Activated T-cell treated with anti-CD3 and anti-CD28 coated beads, Interleukin-2, amount 50 U/mL, for 4 hours (primary cell): ENCODE results near the gene ERC1. TPM values are rescaled to one million over a fixed set of nuclear protein-coding genes. Genes with fewer than 3 reads are reported as not detected.

Experiments
- ATAC-seq, 2 donors: fragments of 200-7000 bp; cut with Tn5 transposase; one replicate each; pipeline ENCODE4 v1.10.0; 2021
- DNase-seq: peaks from one replicate; pipeline ENCODE4 v3.0.0-alpha.2; 2020
- H3K27me3 Mint-ChIP-seq: one replicate; pipeline ENCODE4 v1.8.0; 2021; ENCODE audit warnings: low read depth, mixed read lengths
- H3K36me3 Mint-ChIP-seq: one replicate; pipeline ENCODE4 v1.8.0; 2022; ENCODE audit warnings: mixed read lengths; ENCODE audit not compliant: insufficient read depth
- H3K4me1 Mint-ChIP-seq: one replicate; pipeline ENCODE4 v1.8.0; 2021; ENCODE audit warnings: low read depth, mixed read lengths
- H3K4me3 Mint-ChIP-seq: one replicate; pipeline ENCODE4 v1.8.0; 2021; ENCODE audit warnings: mild to moderate bottlenecking, moderate library complexity, mixed read lengths
- H3K9me3 Mint-ChIP-seq: one replicate; pipeline ENCODE4 v1.8.0; 2021; ENCODE audit warnings: mixed read lengths
- total RNA-seq, 3 donors: library from RNA; stranded (reverse); gene quantifications; one replicate each; pipeline ENCODE4 v1.2.1, GENCODE V29; 2021

The ERC1 gene
- total RNA-seq, 3 donors from 2014 or later, result 18.7 to 21.9 (median 20.6) TPM

DNA sequence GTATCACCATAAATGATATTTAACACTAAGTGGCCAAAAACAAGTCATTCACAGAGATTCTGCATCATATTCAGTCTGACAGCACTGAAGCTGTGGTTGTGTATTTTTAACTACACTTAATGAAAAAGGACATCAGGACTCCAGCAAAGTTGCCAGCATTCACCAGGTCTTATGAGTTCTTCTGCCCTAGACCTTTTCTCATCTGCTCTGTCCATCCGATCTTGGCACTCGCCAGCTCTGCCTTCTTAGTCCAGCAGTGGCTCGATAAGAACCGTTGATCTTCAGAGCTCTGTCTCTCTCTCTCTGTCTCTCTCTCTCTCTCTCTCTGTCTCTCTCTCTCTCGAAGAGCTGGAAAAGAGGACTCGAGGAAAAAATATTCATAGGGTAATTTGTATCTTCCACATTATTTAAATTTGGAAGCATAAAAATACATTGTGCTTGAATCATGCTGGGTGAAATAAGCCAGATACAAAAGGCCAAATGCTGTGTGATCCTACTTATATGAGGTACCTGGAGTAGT, 371.2 kb downstream of the ERC1 start:
- no peak overlapping the region for H3K4me3 Mint-ChIP-seq

DNA sequence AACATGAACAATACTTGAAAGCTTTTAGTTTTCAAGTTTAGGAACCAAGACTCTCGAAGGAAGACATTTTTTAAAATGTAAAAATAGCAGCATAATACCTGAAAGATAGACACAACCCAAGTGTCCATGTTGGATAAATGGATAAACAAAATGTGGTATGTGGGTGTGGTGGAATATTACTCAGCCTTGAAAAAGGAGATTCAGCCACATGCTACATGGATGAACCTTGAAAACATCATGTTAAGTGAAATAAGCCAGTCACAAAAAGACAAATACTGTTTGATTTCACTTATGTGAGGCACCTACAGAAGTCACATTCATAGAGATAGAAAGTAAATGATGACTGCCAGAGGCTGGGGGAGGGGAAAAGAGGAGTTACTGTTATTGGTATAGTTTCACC, 374.7 kb downstream of the ERC1 start:
- peaks cover 15% of the 10 kb centered on the region for H3K36me3 Mint-ChIP-seq
- no peak for DNase-seq
- ATAC-seq, result no peak
- no peaks in the 10 kb centered on the region for H3K27me3 Mint-ChIP-seq
- H3K4me1 Mint-ChIP-seq, result no peaks in the 10 kb centered on the region
- peaks cover 5% of the 10 kb centered on the region for H3K9me3 Mint-ChIP-seq
- no peak overlapping the region for H3K4me3 Mint-ChIP-seq

More for the DNA sequence above, 371.2 kb downstream of the ERC1 start:
- Mint-ChIP-seq H3K4me1 (no peaks in the 10 kb centered on the region), H3K9me3 (peaks cover 5% of the 10 kb centered on the region), H3K27me3 (no peaks in the 10 kb centered on the region), H3K36me3 (peaks cover 12% of the 10 kb centered on the region)
- no peak for DNase-seq
- no peak for ATAC-seq

DNA sequence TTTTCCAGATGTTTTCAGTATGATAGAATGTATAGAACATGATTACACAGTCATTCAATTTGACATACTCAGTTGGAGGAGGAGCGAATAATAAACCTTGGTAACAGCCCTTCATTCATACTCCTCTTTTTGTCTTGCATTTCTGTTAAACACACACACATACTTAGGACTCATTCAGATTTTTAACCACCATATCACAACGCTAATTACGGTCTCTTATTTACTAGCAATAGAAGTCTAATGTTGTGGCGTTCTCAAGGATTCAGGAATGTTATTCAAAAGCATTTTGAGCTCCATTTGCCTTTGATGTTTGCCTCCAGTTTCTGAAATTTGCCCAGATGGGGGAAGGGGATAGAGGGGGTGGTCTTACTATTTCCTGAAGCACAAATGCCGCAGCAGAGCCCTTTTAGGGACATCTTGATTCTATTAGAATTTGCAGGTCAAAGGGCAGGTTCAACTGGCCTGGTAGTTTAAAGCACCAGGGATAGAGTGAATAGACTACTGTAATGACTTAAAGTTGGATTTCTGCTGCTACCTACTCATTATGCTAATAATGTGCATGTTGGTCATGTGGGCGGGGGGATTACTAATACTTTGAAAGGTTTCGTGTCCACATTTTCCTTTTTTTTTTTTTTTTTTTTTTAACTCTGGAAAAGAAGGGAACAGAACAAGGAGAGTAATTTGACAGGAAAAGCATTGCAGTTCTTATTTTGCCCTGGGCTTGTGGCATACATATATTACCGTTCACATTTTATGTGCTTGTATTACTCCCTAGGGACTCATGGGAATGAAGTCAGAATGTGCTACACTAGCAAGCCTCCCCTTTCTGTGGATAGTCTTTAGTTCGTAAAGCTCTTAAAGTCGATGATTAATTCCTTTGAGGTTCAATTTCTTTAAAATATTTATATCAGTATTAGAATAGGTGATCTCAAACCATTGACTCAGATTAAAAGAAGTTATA, 376.6 kb downstream of the ERC1 start:
- H3K27me3 Mint-ChIP-seq, result no peaks in the 10 kb centered on the region
- no peak overlapping the region for H3K4me3 Mint-ChIP-seq
- no peaks in the 10 kb centered on the region for H3K4me1 Mint-ChIP-seq
- ATAC-seq, result no peak
- H3K9me3 Mint-ChIP-seq, result peaks cover 5% of the 10 kb centered on the region
- no peak for DNase-seq
- peaks cover 24% of the 10 kb centered on the region for H3K36me3 Mint-ChIP-seq

DNA sequence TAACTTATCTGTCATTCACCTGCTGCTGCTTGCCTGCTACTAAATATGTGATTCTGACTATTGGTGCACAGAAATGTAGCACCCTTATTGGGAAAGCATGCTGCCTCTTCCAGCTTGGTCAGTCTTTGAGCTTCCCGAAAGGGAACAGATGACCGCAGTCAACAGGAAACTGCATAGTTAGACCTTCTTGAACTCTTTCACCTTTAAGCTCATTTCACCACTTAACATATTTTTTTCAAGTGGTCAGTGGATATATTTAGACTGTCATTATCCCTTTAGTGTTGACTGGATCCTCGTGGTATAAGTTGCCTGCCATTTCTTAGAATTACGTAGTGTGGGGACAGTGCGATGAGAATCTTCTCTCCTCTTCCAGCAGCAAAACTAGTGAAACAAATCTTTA, 378.4 kb downstream of the ERC1 start:
- DNase-seq (no peak), ATAC-seq (no peak)
- H3K9me3 Mint-ChIP-seq, result peaks cover 5% of the 10 kb centered on the region
- H3K27me3 Mint-ChIP-seq, result no peaks in the 10 kb centered on the region
- peaks cover 25% of the 10 kb centered on the region for H3K36me3 Mint-ChIP-seq
- H3K4me1 Mint-ChIP-seq, result no peaks in the 10 kb centered on the region
- no peak overlapping the region for H3K4me3 Mint-ChIP-seq

DNA sequence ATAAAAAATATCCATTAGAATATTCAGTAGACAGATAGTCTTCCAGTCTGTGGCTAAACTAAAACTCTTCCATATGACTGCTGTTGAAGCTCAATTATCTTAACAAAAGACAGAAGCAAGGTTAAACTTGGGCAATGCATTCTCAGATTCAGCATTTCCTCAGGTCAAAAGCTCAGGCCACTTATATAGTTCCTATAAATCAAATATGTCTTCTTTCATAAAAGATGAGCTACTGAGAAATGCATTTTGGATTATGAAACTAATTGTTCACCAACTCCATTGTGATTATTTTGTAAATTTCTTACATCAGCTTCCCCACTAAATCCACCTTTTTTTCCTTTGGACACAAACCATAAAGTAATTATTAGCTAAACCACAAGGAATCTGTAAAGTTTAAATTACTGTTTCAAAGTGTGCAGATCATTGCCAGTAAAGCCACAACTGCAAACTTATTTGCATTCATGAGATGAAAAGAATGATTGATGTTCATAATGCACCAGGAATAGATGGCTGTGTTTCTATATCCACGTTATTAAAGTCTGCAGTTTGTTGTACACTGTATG, 379.0 kb downstream of the ERC1 start:
- H3K4me1 Mint-ChIP-seq, result no peaks in the 10 kb centered on the region
- H3K4me3 Mint-ChIP-seq, result no peak overlapping the region
- DNase-seq (no peak), ATAC-seq (no peak)
- H3K27me3 Mint-ChIP-seq, result no peaks in the 10 kb centered on the region
- peaks cover 4% of the 10 kb centered on the region for H3K9me3 Mint-ChIP-seq
- peaks cover 22% of the 10 kb centered on the region for H3K36me3 Mint-ChIP-seq

DNA sequence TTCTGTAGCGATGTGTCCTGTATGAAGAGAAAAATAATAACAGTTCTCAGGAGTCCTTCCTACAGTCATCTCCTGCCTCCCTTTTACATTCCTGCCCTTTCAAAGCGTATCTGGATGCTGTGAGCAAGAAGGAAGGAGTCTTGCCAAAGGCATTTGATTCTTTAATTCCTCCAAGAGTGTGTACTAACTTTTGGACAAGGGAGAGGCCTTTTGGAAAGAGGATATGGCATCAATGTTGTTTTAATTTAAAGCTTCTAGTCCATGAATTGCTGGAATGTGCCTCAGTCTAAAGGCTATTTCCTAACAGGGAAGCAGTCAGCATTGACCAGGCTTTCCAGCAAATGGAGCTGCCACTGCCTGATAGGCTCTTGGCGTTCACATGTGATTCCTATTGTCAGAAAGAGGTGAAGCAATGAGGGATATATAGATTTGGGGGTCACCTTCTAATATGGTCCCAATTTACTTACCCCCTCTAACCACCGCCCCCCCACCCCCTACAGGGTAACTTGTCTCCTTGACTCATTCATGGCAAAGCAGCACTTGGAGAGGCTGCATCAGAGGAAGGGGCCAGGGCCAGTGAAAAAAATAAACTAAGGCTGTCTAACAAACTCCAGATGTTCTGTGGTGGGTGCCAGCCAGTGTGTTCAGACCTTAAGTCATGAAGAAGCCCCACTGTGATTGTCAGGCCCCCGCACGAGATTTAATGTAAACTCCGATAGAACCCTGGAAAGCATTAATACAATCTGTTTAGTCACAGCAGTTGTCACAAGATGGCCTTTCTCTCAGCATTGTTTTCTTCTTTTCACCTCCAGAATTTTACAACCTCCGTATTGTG, 383.1 kb downstream of the ERC1 start:
- Mint-ChIP-seq H3K4me1 (no peaks in the 10 kb centered on the region), H3K4me3 (no peak overlapping the region), H3K27me3 (no peaks in the 10 kb centered on the region), H3K9me3 (no peaks in the 10 kb centered on the region), H3K36me3 (peaks cover 33% of the 10 kb centered on the region)
- ATAC-seq (no peak), DNase-seq (no peak)

DNA sequence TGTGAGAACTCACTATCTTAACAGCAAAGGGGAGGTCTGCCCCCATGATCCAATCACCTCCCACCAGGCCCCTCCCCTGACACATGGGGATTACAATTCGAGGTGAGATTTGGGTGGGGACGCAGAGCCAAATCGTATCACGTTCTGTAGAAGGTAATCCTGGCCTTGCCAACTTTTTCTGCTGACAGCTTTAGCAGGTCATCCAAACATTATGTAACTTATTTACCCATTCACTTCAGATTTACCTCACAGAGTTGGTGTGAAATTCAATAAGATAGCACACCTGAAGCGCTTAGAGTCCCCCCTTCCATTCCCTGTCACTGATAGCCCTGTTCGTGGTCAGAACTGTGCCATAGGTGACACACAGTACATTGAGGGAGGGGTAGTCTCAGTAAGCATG, 384.3 kb downstream of the ERC1 start:
- ATAC-seq (no peak), DNase-seq (no peak)
- no peak overlapping the region for H3K4me3 Mint-ChIP-seq
- H3K27me3 Mint-ChIP-seq, result no peaks in the 10 kb centered on the region
- H3K4me1 Mint-ChIP-seq, result no peaks in the 10 kb centered on the region
- H3K9me3 Mint-ChIP-seq, result no peaks in the 10 kb centered on the region
- peaks cover 37% of the 10 kb centered on the region for H3K36me3 Mint-ChIP-seq

DNA sequence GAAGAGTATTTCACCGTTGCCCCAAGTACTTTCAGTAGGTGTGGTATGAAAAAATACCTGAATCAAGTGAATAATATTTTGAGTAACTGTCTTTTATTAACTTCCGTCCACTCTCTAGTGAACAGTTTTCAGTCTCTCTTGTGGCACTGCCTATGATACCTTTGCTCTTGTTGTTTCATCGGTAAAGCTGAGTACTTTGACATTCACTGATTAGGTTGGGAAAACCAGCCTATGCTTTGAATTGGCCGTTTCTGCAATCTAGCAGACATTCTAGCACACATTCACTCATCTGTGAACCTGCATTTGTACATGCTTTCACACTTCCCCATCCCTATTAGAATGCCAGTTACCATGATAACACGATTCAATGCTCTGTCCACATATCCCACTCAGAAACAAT, 386.1 kb downstream of the ERC1 start:
- no peaks in the 10 kb centered on the region for H3K4me1 Mint-ChIP-seq
- DNase-seq, result no peak
- no peak overlapping the region for H3K4me3 Mint-ChIP-seq
- ATAC-seq, result no peak
- H3K27me3 Mint-ChIP-seq, result no peaks in the 10 kb centered on the region
- H3K9me3 Mint-ChIP-seq, result no peaks in the 10 kb centered on the region
- H3K36me3 Mint-ChIP-seq, result peaks cover 34% of the 10 kb centered on the region

DNA sequence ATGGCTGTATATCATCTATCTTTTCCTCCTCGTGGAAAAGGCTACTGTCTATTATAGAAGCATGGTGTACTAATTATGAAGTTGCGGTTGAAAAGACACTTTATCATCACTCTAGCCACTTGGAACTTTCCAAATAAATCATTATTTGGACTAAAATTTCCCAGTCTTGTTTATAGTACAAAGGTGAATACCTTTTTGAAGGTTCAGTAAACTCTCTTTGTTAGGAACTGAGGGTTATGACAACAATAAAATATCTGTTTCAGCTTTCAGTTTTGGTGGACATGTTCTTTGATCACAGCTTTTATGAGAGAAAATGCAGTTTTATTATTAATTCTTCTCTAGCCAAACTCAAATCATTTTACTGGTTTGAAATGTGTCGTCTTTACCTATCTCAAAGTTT, 386.7 kb downstream of the ERC1 start:
- Mint-ChIP-seq H3K9me3 (no peaks in the 10 kb centered on the region), H3K4me1 (no peaks in the 10 kb centered on the region), H3K36me3 (peaks cover 30% of the 10 kb centered on the region), H3K27me3 (no peaks in the 10 kb centered on the region), H3K4me3 (no peak overlapping the region)
- DNase-seq, result no peak
- ATAC-seq, result no peak

DNA sequence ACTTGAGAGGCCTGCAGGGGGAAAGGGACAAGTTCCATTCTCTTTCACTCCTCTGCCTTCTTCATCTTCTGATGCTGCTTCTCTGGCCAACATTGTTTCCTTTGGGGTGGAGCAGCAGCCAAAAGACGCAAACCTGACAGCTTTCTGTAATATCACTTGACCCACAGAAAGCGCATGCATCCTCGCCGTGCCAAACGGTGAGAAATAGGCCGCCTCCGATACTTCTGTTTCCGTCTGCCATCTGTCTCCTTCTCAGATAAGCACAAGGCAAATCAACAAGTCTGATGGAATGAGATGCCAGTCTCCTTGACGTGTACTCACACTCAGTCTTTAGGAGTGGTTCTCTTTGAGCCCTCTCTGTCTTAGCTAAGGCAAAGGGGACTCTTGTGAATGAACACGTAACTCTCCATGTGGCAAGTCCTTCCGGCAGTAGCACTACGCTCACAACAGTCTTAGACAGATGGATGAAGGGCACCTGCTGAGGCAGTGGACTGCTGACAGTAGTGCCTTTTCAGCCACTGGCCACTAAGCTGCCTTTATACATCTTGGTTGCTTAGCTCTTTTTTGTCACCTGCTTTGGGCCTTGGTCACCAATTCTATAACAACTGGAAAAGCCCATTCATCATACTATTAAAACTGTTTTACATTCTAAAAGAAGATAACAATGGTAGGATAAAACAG, 389.3 kb downstream of the ERC1 start:
- H3K27me3 Mint-ChIP-seq, result no peaks in the 10 kb centered on the region
- no peak overlapping the region for H3K4me3 Mint-ChIP-seq
- no peaks in the 10 kb centered on the region for H3K9me3 Mint-ChIP-seq
- DNase-seq (no peak), ATAC-seq (no peak)
- H3K36me3 Mint-ChIP-seq, result peaks cover 23% of the 10 kb centered on the region
- H3K4me1 Mint-ChIP-seq, result no peaks in the 10 kb centered on the region

DNA sequence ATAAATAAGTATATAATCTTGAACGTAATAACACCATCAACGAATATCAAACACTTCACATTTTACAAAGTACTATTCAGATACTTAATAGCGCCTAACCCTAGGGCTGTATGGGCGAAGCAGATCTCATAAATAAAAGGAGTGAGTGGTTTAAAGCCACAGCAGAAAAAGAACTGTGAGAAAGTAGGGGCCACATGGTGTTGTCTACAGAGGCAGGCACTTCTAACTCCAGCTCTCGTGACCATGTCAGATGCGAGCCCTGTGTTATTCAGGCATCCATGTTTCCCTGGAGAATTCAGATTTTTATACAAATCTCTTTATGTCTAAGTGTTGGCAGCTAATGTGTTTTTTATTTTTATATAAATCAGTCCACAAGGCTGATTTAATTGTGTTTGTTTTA, 391.1 kb downstream of the ERC1 start:
- Mint-ChIP-seq H3K4me3 (no peak overlapping the region), H3K9me3 (no peaks in the 10 kb centered on the region), H3K4me1 (no peaks in the 10 kb centered on the region), H3K36me3 (peaks cover 18% of the 10 kb centered on the region), H3K27me3 (no peaks in the 10 kb centered on the region)
- no peak for ATAC-seq
- DNase-seq, result no peak

DNA sequence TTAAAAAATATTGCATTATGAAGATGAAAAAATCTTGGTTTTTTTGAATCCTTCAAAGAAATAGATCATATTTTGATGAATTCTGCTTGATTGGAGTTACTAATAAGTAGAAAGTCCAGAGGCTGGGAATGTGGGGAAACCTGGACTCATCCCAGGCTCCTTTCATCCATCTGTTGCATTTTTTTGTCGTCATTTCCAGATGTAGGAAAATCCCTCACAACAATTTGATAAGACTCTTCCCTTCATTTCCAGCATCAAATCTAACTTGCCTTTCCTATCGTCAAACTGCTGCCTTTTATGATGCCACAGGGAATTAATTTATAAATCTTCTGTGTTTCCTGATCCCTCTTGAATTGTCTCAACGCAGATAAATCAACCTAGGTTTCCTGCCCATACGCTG, 391.8 kb downstream of the ERC1 start:
- DNase-seq (no peak), ATAC-seq (no peak)
- H3K27me3 Mint-ChIP-seq, result no peaks in the 10 kb centered on the region
- H3K4me3 Mint-ChIP-seq, result no peak overlapping the region
- H3K36me3 Mint-ChIP-seq, result peaks cover 21% of the 10 kb centered on the region
- no peaks in the 10 kb centered on the region for H3K9me3 Mint-ChIP-seq
- no peaks in the 10 kb centered on the region for H3K4me1 Mint-ChIP-seq

DNA sequence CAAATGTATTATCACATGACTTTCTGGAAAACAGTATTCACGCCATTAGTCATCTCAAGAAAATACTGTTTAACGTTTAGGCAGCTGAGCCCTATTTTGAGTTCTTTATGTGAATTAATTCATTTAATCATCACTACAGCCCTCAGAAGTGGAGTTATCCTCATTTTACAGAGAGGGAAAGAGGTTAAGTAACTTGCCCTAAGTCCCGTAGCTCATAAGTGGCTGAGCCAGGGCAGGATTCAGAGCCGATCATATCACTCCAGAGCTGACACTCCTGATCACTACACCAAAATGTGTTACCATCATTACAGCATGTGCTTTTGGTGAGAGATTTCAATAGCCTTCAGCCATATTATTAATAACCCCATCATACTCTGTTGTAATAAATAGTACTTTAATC, 392.7 kb downstream of the ERC1 start:
- H3K36me3 Mint-ChIP-seq, result peaks cover 24% of the 10 kb centered on the region
- H3K9me3 Mint-ChIP-seq, result no peaks in the 10 kb centered on the region
- no peaks in the 10 kb centered on the region for H3K27me3 Mint-ChIP-seq
- ATAC-seq (no peak), DNase-seq (no peak)
- H3K4me3 Mint-ChIP-seq, result no peak overlapping the region
- H3K4me1 Mint-ChIP-seq, result no peaks in the 10 kb centered on the region

DNA sequence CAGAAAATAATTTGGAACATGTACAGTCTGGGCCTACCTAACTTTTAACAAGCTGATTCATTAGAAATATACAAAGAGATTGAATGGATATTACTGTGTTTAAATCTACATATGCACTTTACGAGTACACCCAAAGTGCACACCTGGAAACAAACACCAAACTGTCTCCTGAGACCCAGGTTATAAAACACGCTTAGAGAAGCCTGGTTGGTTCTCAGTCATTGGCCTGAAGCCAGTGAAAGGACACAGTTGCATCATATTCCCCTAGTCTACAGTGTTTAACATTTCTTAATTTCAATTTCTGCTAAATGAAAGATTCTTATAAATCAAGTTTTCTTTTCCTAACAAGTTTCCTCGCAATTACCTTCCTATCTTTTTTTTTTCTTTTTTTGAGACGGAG, 393.9 kb downstream of the ERC1 start:
- Mint-ChIP-seq H3K4me1 (no peaks in the 10 kb centered on the region), H3K36me3 (peaks cover 23% of the 10 kb centered on the region), H3K4me3 (no peak overlapping the region), H3K27me3 (no peaks in the 10 kb centered on the region), H3K9me3 (no peaks in the 10 kb centered on the region)
- DNase-seq (no peak), ATAC-seq (no peak)
